ENCODE data around the gene PPP1R7. TPM values are rescaled to one million over a fixed set of nuclear protein-coding genes. Genes with fewer than 3 reads are reported as not detected.
"Not testable (repeated sequence)": the region's sequence is repeated elsewhere in the genome, so short reads cannot be mapped to it uniquely, and the experiment has no call there.

Gene PPP1R7
- polyA plus RNA-seq, 3 donors = 43.4 to 71.8 (median 56.7) TPM

DNA sequence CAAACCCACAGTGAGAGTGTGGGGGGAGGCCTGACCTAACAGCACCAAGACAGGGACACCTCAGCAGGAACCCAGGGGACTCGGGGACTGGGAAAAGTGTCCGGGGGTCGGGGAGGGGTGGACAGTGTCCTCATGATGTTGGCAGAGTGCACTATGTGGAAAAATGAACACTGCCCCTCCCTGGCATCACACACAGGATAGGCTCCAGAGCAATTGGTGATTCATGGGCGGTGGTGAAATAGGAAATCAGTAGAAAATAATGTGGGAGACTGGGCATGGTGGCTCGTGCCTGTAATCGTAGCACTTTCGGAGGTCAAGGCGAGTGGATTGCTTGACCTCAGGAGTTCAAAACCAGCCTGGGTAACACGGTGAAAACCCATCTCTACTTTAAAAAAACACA, 34.6 kb downstream of the PPP1R7 start:
- 71 to 79% (median 75%) methylated on average over 9 of the region's 9 CpGs for WGBS, 3 donors
- no peak overlapping the region for H3K27ac ChIP-seq (ENCODE audit: low read depth, low read length)

DNA sequence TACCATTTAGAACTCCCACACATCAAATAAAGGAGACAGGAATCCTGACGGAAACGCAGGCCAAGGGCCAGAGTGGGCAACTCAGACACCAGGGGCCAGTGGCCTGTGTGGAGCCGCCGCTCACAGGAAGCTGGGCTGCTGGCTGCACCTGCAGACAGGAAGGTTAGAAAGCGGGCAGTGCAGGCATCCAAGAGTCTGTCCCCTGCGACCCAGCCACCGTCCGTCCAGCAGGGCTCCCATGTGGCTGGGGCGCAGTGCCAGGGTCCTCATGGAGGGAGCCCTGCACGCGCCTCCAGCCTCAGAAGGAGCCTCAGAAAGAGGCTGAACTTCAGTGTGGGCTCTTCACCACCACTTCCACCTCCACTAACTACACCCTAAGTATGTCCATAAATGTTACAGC, 35.7 kb downstream of the PPP1R7 start:
- H3K27ac ChIP-seq (ENCODE audit: low read depth, low read length) = no peak overlapping the region
- 57 to 79% (median 63%) methylated on average over 11 of the region's 11 CpGs for WGBS, 3 donors

DNA sequence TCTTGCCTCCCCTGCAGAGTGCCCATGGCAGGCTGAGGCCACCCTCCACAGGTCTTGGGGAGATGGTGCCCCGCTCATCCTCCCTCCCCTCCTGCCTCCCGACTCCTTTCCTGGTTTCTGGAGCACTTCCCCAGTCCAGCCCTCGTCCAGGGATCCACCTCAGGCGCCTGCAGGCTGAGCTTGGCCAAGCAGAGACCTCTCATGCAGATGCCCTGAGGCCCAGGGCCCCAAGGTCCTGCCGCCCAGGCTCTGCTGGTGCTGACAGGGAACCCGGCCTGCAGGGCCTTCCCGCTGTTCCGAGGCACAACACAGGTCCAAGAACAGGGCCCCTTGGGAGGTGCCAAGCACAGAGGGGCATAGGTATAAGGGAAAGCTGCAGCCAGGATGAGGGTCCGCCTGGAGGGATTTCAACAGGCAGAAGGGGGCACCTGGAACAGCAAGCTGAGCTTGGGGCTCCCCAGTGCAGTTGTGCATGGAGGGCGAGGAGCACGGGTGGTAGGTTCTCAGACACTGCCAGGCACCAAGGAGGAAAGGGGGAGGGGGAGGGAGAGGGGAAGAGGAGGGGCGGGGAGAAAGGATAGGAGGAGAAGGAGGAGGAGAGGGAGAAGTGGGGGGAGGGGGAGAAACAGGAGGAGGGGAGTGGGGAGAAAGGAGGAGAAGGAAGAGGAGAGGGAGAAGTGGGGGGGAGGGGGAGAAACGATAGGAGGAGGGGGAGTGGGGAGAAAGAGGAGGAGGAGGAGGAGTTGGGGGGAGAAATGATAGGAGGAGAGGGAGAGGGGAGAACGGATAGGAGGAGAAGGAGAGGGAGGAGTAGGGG, 37.0 kb downstream of the PPP1R7 start:
- H3K27ac ChIP-seq (ENCODE audit: low read depth, low read length) = no peak overlapping the region
- WGBS, 3 donors = 56 to 64% (median 59%) methylated on average over 13 to 14 of the region's 14 CpGs

DNA sequence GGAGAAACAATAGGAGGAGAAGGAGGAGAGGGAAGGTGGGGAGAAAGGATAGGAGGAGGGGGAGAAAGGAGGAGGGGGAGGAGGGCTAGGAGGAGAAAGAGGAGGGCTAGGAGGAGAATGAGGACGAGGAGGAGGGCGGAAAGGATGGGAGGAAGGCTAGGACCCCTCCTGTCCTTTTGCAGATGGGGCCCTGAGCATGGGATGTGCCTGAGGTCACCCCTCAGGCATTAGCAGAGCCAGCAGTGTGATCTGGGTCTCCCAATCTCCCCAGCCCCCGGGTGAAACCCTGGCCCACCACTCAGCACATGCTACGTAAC, 37.6 kb downstream of the PPP1R7 start:
- WGBS, 3 donors = 54 to 64% (median 62%) methylated on average over 4 of the region's 4 CpGs
- no peak overlapping the region for H3K27ac ChIP-seq (ENCODE audit: low read depth, low read length)

DNA sequence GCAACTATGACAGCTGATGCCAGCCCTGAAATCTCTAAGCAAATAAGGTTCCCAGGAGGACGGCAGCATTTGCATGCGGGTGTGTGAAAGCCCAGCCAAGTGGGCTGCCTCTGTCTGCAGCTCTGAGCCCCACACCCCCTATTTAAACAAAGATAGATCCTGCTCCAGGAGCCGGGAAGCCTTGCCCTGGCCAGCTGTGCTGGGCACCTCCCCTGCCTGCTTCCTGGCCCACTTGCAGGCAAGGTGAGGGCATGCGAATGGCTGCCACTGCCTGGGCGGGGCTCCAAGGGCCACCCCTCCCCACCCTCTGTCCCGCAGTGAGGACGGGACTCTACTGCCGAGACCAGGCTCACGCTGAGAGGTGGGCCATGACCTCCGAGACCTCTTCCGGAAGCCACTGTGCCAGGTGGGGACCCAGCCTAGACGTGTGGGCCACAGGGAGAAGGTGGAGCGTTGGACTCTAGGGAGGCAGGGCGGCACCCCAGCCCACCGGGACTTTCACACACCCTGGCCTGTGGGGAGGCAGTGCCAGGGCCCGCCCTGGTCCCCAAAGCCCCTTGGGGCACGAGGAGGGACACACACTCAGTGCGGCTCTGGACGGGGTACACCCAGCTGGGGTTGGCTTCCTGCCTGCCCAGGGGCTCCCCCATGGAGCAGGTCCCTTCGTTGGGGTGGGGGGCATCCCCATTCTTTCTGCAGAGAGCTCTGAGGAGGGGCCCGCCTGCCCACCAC, 38.3 kb downstream of the PPP1R7 start, which contains the start of gene ANO7:
TSS of gene ANO7 (plus strand) at position 317 of the 732 bp plus-strand sequence. CDS start 1,387 bp downstream, outside the sequence.
- H3K27ac ChIP-seq (ENCODE audit: low read depth, low read length) = no peak within 1 kb of the TSS
- 58 to 78% (median 75%) methylated on average over 21 of the region's 21 CpGs for WGBS, 3 donors

DNA sequence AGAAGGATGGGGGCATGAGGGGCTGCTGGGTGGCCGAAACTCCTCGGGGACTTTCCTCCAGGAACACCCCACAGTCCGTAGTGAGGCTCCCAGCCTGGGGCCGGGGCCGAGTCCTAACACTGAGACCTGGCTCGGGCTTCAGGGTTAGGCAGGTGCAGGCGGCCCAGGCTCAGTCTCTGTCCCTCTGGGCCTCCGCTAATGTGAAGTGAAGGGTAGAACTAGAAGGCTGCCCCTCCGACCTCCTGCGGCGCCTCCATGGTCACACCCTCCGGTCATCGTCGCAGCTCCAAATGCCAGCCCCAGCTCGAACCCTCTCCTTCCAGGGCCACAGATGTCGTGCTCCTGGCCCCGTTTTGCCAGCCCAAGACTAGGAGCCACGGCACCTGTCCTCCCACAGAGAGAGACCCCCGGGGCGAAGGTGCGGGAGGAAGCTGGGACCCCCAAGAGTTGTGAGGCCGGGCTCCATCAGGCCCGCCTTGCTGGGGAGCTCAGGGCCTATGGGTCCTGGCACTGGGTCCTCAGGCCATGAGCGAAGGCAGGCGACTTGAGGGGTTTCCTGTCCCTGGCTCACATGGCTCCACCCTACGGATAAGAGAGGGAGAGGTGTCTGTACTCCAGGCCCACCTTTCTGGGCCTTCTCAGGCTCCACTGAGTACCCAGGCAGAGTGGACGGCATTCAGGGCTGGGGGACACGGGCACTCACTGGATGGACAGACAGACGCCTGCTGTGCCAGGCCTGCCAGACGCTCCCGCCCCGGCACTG, 39.0 kb downstream of the PPP1R7 start:
- H3K27ac ChIP-seq (ENCODE audit: low read depth, low read length) = no peak overlapping the region
- 90 to 93% (median 93%) methylated on average over 31 to 32 of the region's 32 CpGs for WGBS, 3 donors

DNA sequence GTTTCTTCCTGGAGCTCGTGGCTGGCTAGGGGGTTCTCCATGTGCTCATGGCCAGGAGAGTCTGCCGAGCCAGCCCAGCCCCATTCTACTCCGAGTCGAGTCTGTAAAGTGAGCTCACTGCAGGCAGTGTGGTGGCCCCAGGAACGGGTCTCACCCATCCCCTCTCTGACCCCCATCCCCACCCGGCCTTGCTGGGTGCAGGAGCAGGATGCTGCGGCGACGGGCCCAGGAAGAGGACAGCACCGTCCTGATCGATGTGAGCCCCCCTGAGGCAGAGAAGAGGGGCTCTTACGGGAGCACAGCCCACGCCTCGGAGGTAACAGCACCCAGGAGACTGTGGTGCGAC, 39.6 kb downstream of the PPP1R7 start:
- no peak overlapping the region for H3K27ac ChIP-seq (ENCODE audit: low read depth, low read length)
- WGBS, 3 donors = 77 to 83% (median 83%) methylated on average over 15 of the region's 15 CpGs

DNA sequence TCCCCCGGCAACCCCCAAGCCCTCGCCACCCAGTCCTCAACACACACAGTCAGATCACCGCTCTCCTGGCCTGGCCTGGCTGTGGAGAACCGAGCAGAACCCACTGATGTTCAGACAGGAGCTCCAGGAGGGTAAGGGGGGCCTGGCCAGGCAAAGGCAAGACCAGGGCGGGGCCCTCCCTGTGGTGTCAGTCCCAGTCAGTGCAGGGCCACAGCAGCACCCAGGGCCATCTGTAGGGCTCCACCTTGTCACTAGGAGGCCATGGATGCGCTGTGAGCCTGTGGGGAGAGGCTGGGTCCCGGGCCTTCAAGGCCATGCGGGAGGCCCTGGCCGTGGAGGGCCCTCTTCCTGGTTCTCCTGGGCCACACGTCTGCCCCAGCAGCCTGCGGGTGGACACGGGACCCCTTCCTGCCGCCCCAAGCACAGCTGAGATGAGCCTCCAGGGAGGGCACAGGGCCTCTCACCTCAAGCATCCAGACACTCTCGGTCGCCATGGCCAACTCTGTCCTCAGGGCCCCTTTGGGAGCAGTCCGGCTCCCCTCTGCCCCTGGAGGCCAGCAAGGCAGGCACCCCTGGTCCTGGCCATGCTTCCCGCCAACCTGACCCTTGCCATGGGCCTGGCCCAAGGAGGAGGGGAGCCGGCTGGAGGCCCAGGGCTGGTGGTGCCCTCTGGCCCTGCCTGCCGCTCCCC, 40.2 kb downstream of the PPP1R7 start:
- 85 to 93% (median 85%) methylated on average over 15 to 19 of the region's 19 CpGs for WGBS, 3 donors
- no peak overlapping the region for H3K27ac ChIP-seq (ENCODE audit: low read depth, low read length)

DNA sequence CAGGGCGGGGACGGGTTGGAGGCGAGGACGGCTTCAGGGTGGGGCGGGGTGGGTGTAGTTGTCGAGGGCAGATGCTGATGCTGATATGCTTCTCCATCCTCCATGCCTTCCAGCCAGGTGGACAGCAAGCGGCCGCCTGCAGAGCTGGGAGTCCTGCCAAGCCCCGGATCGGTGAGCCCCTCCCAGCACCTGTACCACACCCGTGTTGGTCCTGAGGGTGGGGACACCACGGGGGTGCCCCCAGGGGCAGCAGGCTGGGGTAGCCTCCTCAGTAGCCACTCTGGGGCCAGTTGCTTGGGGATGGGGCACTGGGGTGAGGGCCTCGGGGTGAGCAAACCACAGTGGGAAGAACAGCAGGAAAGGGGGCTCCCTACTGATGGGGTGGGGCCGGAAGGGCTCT, 40.8 kb downstream of the PPP1R7 start:
- H3K27ac ChIP-seq (ENCODE audit: low read depth, low read length) = no peak overlapping the region
- WGBS, 3 donors = 64 to 74% (median 70%) methylated on average over 14 of the region's 14 CpGs

DNA sequence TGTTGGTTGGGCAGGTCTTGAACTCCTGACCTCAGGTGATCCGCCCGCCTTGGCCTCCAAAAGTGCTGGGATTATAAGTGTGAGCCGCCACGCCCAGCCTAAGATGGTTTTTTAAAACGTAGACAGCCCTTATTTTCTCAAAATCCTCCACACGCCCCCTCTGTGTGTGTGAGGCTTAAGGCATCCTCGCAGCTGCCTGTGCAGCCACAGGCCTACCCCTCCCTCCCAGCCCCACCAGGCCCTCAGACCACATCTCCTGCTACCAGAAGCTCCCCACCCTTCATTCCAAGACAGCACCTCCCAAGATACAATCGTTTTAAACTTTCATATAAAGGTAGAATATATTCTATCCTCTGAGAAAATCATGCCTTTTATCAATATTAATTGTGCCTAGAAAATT, 43.0 kb downstream of the PPP1R7 start:
- 82 to 87% (median 84%) methylated on average over 8 of the region's 8 CpGs for WGBS, 3 donors
- no peak overlapping the region for H3K27ac ChIP-seq (ENCODE audit: low read depth, low read length)

DNA sequence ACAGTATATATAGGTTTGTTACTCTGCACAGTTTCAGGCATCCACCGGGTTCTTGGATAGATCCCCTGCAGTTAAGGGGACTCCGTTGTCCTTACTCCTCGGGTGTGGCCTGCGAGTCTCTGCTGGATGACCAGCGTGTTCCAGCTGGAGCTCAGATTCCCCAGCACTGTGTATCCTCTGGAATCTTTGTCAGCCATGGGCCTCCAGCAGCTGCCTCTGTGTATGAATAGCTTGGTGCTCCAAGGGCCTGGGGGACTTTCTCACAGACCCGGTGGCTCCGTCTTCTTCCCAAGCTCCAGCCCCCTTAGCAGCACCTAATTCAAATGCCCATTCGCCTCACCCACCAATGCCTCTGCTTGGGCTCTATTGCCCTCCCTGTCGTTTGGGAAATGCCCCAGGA, 44.5 kb downstream of the PPP1R7 start:
- 67 to 83% (median 79%) methylated on average over 9 of the region's 9 CpGs for WGBS, 3 donors
- no peak overlapping the region for H3K27ac ChIP-seq (ENCODE audit: low read depth, low read length)

DNA sequence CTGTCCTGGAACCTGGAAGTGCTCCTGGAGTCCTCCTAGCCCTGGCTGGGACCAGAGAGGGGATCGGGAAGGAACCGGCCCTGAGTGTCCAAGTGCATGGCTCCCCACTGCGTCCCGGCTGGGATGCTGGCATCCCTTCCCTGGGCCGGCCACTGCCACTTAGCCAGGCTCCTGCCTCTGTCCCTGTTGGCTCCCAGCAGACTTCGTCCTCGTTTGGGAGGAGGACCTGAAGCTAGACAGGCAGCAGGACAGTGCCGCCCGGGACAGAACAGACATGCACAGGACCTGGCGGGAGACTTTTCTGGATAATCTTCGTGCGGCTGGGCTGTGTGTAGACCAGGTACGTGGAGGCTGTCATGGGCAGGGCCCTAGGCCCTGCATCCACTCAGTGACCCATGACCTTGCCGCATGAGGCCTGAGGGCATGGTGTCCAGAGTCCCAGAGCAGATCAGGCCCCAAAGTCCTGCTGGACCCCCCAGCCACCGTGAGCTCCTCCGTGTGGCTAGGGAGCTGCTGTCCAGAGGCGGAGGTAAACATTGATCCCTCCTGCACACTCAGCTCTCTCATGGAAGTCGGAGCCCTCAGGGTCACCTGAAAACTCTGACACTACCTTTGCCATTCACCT, 45.4 kb downstream of the PPP1R7 start:
- 79 to 89% (median 87%) methylated on average over 18 of the region's 18 CpGs for WGBS, 3 donors
- no peak overlapping the region for H3K27ac ChIP-seq (ENCODE audit: low read depth, low read length)

DNA sequence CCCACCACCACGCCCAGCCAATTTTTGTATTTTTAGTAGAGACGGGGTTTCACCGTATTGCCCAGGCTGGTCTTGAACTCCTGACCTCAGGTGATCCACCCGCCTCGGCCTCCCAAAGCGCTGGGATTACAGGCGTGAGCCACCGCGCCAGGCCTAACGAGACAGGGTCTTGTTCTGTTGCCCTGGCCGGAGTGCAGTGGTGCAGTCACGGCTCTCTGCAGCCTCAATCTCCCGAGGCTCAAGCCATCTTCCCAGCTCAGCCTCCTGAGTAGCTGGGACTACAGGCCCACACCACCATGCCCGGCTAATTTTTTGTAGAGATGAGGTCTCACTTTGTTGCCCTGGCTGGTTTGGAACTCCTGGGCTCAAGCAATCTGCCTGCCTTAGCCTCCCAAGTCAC, 47.0 kb downstream of the PPP1R7 start:
- 95 to 96% (median 96%) methylated on average over 13 to 14 of the region's 14 CpGs for WGBS, 3 donors
- not testable (repeated sequence) for H3K27ac ChIP-seq (ENCODE audit: low read depth, low read length)

DNA sequence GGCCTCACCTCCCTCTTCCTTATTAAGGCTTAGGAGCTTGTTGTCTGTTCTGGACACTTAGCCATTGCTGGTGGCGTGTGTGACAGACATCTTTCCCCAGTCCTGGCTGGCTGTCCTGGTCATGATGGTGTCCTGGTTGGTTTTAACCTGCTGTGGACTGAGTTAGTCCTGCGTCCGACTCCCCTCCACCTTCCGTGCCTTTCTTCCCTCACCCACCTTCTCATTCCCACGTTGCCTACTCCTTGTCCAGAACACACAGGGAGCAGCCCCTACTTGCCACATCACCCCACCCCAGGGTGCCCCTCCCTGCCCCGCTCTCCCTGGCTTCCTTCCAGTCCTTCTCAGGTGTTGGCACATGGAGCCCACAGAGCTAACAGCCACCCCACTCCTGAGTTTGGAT, 47.7 kb downstream of the PPP1R7 start:
- WGBS, 3 donors = 84 to 92% (median 88%) methylated on average over 6 of the region's 6 CpGs
- no peak overlapping the region for H3K27ac ChIP-seq (ENCODE audit: low read depth, low read length)

DNA sequence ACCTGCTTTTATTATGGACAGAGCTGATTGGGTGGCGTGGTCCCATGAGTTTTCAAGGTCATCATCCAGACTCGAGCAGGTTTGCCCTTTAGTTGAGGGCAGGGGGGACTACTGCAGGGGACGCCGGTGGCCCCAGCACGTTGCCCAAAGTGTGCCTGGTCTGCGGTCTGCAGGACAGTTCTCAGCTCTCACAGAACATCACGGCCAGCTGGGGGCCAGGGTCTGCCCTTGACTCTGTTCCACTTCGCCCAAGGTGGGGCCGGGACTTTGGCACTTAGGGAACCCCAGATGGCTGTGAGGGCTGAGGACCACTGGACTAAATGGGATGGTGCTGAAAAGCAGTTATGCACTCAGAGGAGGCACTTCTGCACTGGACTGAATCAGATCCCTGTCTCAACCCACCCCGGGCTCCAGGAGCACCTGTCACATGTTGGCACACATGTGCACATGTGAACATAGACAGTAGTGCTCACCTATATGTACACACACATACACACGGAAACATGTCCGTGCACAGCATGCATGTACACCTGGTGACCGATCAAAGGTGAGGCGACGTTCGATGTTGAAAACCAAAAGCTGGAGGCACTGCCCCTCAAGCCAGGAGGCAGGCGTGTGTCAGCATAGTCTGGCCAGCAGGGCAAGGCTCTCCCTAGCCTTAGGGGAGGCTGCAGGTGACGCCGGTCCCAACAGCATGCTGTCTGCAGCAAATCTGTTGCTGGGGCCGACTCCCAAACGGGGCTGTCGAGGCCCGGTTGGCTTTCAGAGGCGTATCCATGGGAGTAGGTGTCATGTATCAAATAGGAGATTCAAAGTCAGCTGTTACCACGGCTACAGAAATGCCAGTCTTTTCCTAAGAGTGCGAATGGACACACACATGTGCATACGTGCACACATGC, 48.4 kb downstream of the PPP1R7 start:
- no peak overlapping the region for H3K27ac ChIP-seq (ENCODE audit: low read depth, low read length)
- 75 to 82% (median 79%) methylated on average over 27 of the region's 27 CpGs for WGBS, 3 donors

DNA sequence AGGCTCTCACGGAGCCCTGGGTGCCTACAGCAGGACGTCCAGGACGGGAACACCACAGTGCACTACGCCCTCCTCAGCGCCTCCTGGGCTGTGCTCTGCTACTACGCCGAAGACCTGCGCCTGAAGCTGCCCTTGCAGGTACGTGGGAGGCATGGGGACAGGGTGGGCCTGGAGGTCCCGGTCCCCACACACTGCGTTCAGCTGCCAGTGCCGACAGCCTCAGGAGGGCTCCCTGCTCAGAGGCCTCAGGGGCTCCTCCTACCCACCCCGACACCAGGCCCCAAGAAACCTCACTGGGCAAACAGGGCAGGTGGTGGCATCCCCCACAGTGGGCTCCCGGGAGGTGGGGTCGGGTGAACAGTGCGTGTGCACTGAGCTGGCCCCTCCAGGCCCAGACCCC, 49.0 kb downstream of the PPP1R7 start:
- 82 to 90% (median 88%) methylated on average over 16 of the region's 16 CpGs for WGBS, 3 donors
- no peak overlapping the region for H3K27ac ChIP-seq (ENCODE audit: low read depth, low read length)
